GM10266 (cell line): ENCODE results near the gene RFX7.

Experiments
- DNase-seq: peaks from one replicate; pipeline ENCODE4 v3.0.0; 2012; ENCODE audit errors: extremely low spot score
- CTCF ChIP-seq: IDR thresholded peaks from 2 replicates; pipeline ENCODE4 v1.5.1; 2012; ENCODE audit warnings: mild to moderate bottlenecking, low read depth; ENCODE audit not compliant: control insufficient read depth, insufficient read depth; ENCODE audit errors: missing control alignments

Gene RFX7

GRCh38 chr15:56126409-56126808, 117.3 kb downstream of the RFX7 start:
- DNase-seq, result no peak
- no peak for TF ChIP-seq CTCF

GRCh38 chr15:56124391-56124790, 119.3 kb downstream of the RFX7 start:
- no peak for DNase-seq
- no peak for TF ChIP-seq CTCF

GRCh38 chr15:56105855-56106254, 137.8 kb downstream of the RFX7 start:
- DNase-seq, result no peak
- TF ChIP-seq CTCF, result no peak

- no peak for TF ChIP-seq CTCF
- no peak for DNase-seq
Measured at GRCh38 chr15:56102441-56102840, 141.2 kb downstream of the RFX7 start.

GRCh38 chr15:56099311-56099710, 144.4 kb downstream of the RFX7 start:
- no peak for TF ChIP-seq CTCF
- DNase-seq, result no peak

- DNase-seq, result no peak
- no peak for TF ChIP-seq CTCF
Measured at GRCh38 chr15:56098195-56098863, 145.3 kb downstream of the RFX7 start.

GRCh38 chr15:56095406-56095805, 148.3 kb downstream of the RFX7 start:
- TF ChIP-seq CTCF, result no peak
- DNase-seq, result no peak
